GM21825 (cell line): ENCODE results near the gene GSC2.
"Not testable (repeated sequence)": the region's sequence is repeated elsewhere in the genome, so short reads cannot be mapped to it uniquely, and the experiment has no call there.

Experiments
- ATAC-seq: cut with Tn5 transposase; IDR thresholded peaks from one replicate; pipeline ENCODE4 v1.9.1; 2021; ENCODE audit warnings: mild to moderate bottlenecking, moderate library complexity; ENCODE audit not compliant: unreplicated experiment

GSC2 gene

GRCh38 chr22:19164425-19164824 is 14.3 kb upstream of the GSC2 start:
- ATAC-seq, result no peak

GRCh38 chr22:19158649-19159048 is 8.6 kb upstream of the GSC2 start:
- ATAC-seq, result not testable (repeated sequence)

DNA sequence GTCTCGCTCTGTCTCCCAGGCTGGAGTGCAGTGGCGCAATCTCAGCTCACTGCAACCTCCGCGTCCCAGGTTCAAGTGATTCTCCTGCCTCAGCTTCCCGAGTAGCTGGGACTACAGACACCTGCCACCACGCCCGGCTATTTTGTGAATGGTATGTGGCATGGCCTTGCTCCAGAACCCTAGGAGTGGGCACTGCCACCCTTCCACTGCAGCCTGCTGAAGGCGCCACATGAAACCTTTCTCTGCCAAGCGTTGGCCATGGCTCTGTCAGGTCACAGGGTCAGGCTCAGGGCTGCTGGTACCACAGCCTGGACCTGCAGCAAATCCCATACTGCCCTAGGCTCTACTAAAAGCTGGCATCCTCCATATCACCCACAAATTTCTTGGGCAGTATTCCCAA is 6.0 kb upstream of the GSC2 start:
- not testable (repeated sequence) for ATAC-seq

DNA sequence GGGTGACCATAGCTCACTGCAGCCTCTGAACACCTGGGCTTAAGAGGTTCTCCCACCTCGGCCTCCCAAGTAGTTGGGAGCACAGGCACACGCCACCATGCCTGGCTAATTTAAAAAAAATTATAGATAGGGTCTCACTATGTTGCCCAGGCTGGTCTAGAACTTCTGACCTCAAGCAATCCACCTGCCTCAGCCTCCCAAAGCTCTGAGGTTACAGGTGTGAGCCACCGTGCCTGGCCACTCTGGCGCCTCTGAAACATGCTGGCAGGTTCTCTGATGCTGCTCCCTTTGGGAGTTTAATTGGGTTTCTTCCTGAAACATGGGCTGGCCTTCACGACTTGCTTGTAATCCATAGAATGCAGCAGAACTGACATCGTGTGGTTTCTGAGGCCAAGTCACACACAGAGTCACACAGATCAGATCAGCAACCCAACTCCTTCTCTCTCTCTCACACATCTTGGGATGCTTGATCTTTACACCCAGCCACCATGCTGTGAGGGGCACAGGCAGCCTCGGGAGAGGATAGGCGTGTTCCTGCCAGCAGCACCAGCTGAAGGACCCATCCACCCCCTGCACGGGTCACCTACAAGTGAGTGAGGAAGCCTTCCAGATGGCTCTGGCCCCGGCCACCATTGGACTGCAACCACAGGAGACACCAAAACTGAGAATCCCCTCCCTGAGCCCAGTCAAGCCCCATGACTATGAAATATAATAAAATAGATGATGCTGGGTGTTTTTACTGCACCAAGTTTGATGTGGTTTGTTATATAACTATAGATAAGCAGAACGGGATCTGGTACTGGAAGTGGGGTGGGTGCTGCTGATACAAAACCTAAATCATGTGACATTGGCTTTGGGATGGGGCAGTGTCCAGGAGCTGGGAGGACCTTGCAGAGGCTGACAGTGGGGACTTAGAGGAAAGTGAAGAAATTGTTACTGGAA is 3.1 kb upstream of the GSC2 start:
- no peak for ATAC-seq

- no peak for ATAC-seq
Observed at GRCh38 chr22:19151329-19152191, 1.5 kb upstream of the GSC2 start.

DNA sequence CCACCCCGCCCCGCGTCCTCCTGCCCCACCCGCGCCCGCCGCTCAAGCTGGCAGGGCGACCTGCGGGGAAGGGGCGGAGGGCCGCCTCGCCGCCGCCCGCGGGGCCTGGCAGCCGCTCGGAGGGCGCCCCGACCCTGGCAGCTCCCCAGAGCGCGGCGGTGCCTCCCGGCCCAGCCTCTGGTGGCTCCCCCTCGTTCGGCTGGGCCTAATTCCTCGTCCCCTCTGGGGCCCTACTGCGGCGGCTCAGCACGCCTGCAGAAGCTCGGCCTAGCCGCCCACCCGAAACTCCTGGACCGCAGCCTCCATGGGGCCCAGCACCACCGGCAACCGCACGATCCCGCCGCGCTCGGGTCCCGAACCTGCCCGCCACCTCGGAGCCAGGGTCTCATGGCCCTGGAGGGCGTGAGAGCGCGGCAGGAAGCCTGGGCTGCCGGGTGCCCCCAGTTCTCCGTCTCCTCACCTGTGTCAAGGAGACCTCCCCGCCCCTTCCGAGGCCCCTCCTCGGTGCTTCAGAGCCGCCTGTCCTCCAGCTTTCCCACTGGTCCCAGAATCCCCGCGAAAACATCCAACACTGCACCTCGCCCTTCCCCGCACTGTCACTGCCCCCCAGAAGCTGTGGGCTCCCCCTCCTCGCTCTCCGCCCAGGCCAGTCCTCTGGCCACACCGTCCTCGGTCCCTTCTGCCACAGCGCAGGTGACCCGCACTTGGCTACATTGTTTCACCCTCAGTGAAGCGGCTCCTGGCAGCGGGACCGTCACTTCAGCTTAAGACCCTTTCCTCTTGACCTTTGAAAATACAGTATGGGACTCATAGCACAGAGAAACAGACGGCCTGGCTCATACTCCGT is 613 bp upstream of the GSC2 start:
- no peak for ATAC-seq

DNA sequence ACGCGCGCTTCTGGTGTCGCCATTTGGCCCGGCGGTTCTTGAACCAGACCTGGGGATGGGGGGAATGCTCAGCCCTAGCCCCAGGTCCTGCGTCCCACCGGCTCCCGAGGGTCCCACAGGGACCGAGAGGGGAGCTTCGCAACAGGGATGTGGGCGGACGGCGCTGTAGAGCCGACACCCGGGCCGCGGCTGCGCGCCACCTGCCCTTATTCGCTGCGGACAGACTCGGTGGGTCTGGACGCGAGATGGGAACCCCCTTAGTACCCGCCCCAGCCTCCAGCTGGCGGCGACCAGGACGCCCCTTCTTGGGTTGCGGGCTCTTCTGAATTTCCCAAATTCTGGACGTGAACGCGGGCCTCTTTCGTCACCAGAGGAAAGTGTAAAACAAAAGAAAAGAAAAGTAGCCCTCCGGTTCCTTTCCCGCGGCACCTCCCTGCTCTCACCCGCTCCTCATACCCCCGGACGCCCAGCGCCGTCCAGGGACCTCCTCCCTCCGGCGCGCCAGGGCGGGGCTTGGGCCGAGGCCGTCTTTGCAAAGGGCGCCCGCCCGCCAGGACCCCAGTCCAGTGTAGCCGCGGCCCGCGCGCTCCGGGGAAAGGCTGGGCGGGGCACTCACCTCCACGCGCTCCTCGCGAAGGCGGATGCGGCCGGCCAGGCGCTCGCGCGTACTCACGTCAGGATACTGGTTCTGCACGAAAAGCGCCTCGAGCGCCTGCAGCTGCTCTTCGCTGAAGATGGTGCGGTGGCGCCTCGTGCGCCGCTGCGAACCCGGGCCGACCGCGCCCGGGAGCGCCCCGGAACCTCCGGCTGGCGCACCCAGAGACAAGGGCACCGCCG is 827 bp downstream of the GSC2 start:
- no peak for ATAC-seq

DNA sequence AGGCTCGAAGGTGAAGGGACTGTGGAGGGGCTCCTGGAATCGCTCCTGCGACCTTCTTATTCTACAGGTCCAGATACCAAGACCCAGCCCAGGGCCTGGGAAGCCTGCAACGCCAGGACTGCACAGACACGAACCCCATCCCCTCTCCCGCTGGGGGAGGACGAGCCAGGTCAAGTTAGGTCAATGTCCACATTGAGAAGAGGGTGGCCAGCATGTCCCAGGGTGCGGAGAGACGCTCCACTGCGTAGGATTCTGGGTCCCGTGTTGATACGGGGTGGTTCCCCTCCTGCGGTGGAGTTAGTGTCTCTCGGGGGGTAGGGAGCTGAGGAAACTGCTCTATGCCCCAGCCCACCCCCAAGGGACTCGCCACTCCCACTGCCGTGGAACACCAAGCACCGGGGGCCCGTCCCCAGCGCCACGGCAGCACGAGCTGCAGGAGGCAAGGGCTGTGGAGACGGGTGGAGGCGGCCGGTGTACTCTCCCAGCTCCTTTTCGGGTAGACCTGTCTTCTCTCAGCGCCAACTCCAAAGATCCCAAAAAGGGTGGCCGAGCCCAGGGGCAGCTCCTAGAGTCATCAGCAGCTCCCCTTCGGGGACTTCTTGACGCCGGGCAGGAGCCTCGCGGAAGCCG is 1.6 kb downstream of the GSC2 start:
- ATAC-seq, result no peak

- no peak for ATAC-seq
Observed at GRCh38 chr22:19147195-19147780, 2.8 kb downstream of the GSC2 start.

DNA sequence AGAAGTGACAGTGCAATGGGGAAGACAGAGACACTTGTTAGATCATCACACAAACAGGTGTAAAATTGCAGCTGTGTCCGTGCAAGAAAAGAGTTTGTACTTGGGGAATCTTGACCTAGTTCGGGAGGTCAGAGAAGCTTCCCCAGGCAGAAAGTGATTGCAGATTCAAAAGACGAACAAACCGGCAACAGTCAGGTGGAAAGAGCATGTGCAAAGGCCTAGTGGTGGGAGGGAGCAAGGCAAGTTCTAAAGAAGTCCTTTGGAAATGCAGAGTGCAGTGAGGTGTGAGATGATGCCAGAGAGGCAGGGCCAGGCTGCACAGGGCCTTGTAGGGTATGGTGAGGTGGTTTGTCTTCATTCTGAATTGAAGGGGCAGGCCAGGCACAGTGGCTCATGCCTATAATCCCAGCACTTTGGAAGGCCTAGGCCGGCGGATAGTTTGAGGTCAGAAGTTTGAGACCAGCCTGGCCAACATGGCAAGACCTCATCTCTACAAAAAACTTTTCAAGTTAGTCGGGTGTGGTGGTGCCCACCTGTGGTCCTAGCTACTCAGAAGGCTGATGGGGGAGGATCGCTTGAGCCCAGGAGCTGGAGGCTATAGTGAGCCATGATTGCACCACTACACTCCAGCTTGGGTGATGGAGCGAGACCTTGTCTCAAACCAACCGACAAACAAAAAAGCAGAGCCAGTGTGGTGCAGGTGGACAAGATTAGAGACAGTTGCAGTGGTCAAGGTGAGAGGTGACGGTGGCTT is 3.7 kb downstream of the GSC2 start:
- ATAC-seq, result no peak

DNA sequence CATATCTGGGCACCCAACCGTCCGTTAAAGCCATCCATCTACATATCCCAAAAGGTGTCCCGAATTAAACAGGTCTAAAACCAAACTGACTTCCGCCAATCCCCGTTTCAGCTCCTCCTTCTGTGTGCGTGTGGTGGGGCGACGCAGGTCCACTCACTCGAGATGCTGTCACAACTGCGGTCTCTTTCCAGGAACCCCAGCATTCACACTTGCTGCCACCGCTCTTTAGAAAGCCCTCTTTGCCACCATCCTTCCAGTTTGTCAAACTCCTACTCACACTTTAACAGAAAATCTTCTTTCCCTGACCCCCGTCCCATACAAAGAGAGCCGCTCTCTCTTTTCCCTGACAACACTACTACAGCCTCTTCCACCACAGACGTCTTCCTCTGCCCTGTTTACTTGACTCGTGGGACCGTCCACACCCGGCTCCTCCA is 6.1 kb downstream of the GSC2 start:
- no peak for ATAC-seq

- no peak for ATAC-seq
Observed at GRCh38 chr22:19143212-19143611, 6.9 kb downstream of the GSC2 start.

DNA sequence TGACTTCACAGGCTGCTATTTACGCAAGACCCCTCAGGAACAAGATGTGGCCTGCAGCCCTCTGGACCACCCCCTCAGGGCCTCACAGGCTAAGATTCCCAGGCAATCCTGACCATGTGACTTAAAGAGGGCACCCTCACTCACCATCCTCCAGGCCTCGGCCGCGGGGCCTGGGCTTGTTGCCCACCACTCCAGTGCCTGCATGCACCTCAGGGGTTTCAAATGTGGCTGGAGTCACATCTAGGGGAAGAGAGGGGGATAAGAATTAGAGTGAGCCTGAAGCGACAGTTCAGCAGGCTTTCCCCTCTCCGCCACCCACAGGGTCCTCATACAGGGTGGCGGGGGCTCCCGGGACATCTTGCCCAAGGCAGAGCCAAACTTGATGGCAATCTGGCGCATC is 7.7 kb downstream of the GSC2 start:
- no peak for ATAC-seq

GRCh38 chr22:19139974-19140373 is 10.1 kb downstream of the GSC2 start:
- no peak for ATAC-seq

- no peak for ATAC-seq
Observed at GRCh38 chr22:19139001-19139356, 11.1 kb downstream of the GSC2 start.

DNA sequence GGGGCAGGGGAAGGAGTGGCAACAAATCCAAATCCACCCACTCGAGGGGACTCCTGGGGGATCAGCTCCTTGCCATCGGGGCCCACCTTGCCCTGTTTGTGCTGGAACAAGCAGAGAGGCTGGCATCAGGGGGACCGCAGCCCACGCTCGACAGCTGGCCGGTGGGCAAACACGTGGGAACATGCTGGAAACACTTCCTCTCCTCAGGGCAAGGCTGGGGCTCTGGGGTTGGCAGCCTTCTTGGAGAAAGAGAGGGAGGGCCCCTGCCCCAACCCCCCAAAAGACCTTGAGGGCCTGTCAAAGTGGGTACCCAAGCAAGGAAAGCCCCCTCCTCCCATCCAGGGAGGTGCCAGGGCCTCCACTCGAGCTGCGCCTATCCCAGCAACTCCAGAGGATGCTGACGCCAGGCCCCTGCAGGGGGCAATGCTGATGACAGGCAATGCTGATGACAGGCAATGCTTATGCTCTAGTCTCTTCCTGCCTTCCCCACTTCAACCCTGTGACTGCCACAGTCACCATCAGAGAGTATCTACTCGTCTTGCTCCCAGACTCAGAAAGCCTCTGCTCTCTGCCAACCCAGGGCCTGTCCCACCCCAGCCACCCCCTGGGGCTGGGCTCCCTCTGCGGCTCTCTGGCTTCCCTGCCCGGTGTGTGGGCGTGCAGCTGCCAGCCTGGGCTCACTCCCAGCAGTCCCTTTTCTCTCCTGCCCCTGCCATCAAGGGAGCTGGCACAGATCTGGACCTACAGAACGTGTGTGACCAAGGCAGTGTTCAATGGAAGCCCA is 11.7 kb downstream of the GSC2 start:
- no peak for ATAC-seq

DNA sequence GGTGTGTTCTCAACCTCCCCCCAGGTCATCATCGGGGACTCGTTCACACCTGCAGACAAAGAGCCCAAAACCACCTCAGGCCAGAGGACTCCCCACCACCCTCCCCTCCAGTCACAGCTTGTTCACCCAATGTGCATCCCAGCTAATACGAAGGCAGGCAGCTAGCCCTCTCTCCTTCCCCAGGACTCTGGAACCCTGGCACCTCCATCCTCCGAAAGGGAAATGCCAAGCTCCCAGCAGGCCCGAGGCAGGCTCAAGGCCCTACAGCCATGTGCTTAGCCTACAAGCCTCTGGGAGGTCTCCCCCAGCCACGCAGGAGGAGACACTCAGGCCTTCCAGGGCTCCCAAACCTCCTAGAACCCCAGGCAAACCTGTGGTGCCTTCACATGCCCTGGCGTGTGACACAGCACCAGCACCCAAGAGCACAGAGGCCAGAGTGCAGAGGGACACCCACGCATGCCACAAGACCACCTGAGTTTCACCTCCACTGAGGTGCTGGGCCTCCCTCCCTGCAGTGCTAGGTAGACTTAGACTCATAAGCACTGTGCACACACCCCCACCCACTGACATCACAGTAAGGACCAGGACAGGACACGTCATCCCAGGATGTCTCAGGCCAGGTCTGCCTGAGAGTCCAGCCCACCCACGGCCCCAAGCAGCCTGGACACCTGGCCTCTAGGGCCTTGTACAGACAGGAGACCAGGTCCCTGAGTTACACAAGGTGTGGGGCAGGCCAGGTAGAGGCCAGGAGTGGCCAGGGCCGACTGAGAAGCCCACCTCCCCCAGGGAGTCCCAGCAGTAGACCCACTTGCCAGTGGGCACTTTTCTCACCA is 12.5 kb downstream of the GSC2 start:
- no peak for ATAC-seq
